Osteoblast (primary cell): ENCODE data around the gene SEMA3A. TPM values are rescaled to one million over a fixed set of nuclear protein-coding genes. Genes with fewer than 3 reads are reported as not detected.
"Not testable (repeated sequence)": the region's sequence is repeated elsewhere in the genome, so short reads cannot be mapped to it uniquely, and the experiment has no call there.

ENCODE experiments used
- DNase-seq: peaks from one replicate; pipeline ENCODE4 v3.0.0; 2011; ENCODE audit warnings: low spot score, mixed read lengths; ENCODE audit not compliant: insufficient read length; ENCODE audit errors: missing footprints
- H2AFZ ChIP-seq: 2 replicates; pipeline ENCODE4 v1.6.0; 2011; ENCODE audit warnings: mild to moderate bottlenecking, low read length
- H3K27ac ChIP-seq: 2 replicates; pipeline ENCODE4 v1.5.1; 2011; ENCODE audit warnings: mild to moderate bottlenecking, low read depth, low read length, moderate library complexity
- H3K27me3 ChIP-seq: 2 replicates; pipeline ENCODE4 v1.6.0; 2012; ENCODE audit warnings: mild to moderate bottlenecking, control low read depth, inconsistent platforms, low read length, moderate library complexity; ENCODE audit not compliant: insufficient read depth
- H3K36me3 ChIP-seq: 2 replicates; pipeline ENCODE4 v1.5.1; 2011; ENCODE audit warnings: mild to moderate bottlenecking, low read length, control low read depth, moderate library complexity; ENCODE audit not compliant: insufficient read depth
- H3K4me1 ChIP-seq: 2 replicates; pipeline ENCODE4 v1.5.1; 2011; ENCODE audit warnings: mild to moderate bottlenecking, low read length, control low read depth, moderate library complexity; ENCODE audit not compliant: insufficient read depth
- H3K4me2 ChIP-seq: 2 replicates; pipeline ENCODE4 v1.6.0; 2011; ENCODE audit warnings: mild to moderate bottlenecking, low read length; ENCODE audit not compliant: insufficient read depth
- H3K4me3 ChIP-seq: fragments of 200-600 bp; sonication (generic); 3 replicates; pipeline ENCODE4 v1.5.1; 2012; ENCODE audit warnings: mild to moderate bottlenecking, low read length, inconsistent platforms; ENCODE audit not compliant: insufficient read depth
- H3K79me2 ChIP-seq: 2 replicates; pipeline ENCODE4 v1.6.0; 2012; ENCODE audit warnings: mild to moderate bottlenecking, low read length, control low read depth, inconsistent platforms; ENCODE audit not compliant: insufficient read depth
- H3K9me3 ChIP-seq: 2 replicates; pipeline ENCODE4 v1.5.1; 2011; ENCODE audit warnings: low read depth, low read length, control low read depth
- H4K20me1 ChIP-seq: 2 replicates; pipeline ENCODE4 v1.6.0; 2012; ENCODE audit warnings: mild to moderate bottlenecking, low read length, control low read depth; ENCODE audit not compliant: insufficient read depth
- total RNA-seq: library from RNA; depleted of rRNA; stranded (reverse); fragments of >200 nt; gene quantifications from 2 replicates; pipeline ENCODE4 v1.2.3, GENCODE V29; 2012
- TF ChIP-seq, protein P1 (sequence below): IDR thresholded peaks from 2 replicates; pipeline ENCODE4 v1.5.1; 2011; ENCODE audit warnings: mild to moderate bottlenecking, low read depth, low read length, moderate library complexity; ENCODE audit errors: extremely low read depth

SEMA3A gene
- total RNA-seq, 1 donor: 2.5 TPM

DNA sequence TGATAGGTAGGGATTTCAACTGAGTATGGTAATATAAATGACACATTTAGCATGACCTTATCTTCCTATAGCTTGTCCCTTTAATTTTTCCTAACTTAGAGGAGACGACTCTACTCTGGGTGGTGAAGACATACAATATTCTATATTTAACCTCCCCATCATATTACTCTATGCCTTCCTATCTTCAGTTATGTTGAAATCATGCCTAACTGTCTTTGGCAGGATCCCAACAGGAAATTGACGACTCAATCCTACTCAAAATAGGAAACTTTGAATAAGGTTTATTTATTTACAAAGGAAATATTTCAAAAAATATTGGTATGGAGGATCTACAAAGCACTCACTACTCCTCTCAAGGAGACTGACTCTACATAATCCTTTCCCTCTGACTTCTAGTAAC lies 24.1 kb upstream of the SEMA3A start:
- H3K27me3 ChIP-seq: no peaks in the 10 kb centered on the region
- no peak overlapping the region for H2AFZ ChIP-seq
- no peaks in the 10 kb centered on the region for H3K9me3 ChIP-seq
- TF ChIP-seq, protein P1, sequence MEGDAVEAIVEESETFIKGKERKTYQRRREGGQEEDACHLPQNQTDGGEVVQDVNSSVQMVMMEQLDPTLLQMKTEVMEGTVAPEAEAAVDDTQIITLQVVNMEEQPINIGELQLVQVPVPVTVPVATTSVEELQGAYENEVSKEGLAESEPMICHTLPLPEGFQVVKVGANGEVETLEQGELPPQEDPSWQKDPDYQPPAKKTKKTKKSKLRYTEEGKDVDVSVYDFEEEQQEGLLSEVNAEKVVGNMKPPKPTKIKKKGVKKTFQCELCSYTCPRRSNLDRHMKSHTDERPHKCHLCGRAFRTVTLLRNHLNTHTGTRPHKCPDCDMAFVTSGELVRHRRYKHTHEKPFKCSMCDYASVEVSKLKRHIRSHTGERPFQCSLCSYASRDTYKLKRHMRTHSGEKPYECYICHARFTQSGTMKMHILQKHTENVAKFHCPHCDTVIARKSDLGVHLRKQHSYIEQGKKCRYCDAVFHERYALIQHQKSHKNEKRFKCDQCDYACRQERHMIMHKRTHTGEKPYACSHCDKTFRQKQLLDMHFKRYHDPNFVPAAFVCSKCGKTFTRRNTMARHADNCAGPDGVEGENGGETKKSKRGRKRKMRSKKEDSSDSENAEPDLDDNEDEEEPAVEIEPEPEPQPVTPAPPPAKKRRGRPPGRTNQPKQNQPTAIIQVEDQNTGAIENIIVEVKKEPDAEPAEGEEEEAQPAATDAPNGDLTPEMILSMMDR: no peak
- no peaks in the 10 kb centered on the region for H3K36me3 ChIP-seq
- no peaks in the 10 kb centered on the region for H3K4me1 ChIP-seq
- H4K20me1 ChIP-seq: no peaks in the 10 kb centered on the region
- no peak for DNase-seq
- H3K27ac ChIP-seq: no peak overlapping the region
- no peak overlapping the region for H3K4me2 ChIP-seq
- H3K4me3 ChIP-seq: no peak overlapping the region
- H3K79me2 ChIP-seq: no peaks in the 10 kb centered on the region

DNA sequence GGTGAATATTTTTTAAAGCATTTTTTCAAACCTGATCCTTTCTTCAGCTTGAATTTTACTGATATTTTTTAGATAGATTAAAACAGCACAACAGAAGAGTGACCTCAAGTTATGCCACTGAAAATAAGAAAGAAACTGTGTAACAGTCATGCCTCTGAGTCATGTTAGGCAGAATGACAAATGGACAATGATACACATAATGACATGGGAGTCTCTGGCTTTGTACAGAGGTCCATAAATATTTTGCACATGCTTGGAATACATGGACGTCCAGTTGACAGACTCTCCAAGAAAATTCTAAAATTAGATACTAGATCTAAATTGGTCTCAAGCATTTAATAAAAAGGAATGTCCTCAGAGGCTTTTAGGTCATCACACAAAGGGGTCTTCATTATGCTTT lies 21.9 kb upstream of the SEMA3A start:
- H3K36me3 ChIP-seq: no peaks in the 10 kb centered on the region
- H3K4me3 ChIP-seq: no peak overlapping the region
- H3K4me2 ChIP-seq: no peak overlapping the region
- H3K27ac ChIP-seq: no peak overlapping the region
- no peak overlapping the region for H2AFZ ChIP-seq
- TF ChIP-seq, protein P1: no peak
- no peaks in the 10 kb centered on the region for H4K20me1 ChIP-seq
- no peaks in the 10 kb centered on the region for H3K4me1 ChIP-seq
- H3K9me3 ChIP-seq: no peaks in the 10 kb centered on the region
- peak; percentile 25 for DNase-seq
- no peaks in the 10 kb centered on the region for H3K79me2 ChIP-seq
- no peaks in the 10 kb centered on the region for H3K27me3 ChIP-seq

DNA sequence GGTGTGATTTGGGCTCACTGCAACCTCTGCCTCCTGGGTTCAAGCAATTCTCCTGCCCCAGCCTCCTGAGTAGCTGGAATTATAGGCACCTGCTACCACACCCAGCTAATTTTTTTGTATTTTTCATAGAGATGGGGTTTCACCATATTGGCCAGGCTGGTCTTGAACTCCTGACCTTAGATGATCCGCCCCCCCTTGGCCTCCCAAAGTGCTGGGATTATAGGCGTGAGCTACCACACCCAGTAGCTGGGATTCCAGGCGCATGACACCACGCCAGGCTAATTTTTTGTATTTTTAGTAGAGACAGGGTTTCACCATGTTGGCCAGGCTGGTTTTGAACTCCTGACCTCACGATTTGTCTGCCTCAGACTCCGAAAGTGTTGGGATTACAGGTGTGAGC lies 20.2 kb upstream of the SEMA3A start:
- not testable (repeated sequence) for H3K36me3 ChIP-seq, H3K27me3 ChIP-seq, H3K27ac ChIP-seq, DNase-seq, H3K4me2 ChIP-seq, H2AFZ ChIP-seq, H3K79me2 ChIP-seq, H3K9me3 ChIP-seq, H4K20me1 ChIP-seq, H3K4me3 ChIP-seq, H3K4me1 ChIP-seq

DNA sequence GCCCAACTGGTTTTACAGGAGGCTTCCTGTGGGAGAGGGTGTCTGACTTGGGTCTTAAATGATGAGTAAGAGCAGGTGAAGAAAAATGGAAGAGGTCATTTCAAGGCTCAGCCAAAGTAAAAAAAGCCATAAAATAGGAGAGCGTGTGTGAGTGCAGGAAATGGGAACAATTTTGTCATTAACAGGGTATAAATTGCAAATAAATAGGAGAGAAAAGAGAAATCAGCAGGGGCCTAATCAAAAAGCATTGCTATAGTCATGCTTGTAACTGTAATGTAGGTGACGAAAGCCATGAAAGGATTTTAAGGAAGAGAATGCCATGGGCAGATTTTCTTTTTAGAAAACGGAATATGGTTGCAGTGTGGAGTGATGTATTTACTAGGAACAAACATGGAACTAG lies 15.7 kb upstream of the SEMA3A start:
- H3K4me1 ChIP-seq: no peaks in the 10 kb centered on the region
- no peak overlapping the region for H2AFZ ChIP-seq
- H4K20me1 ChIP-seq: no peaks in the 10 kb centered on the region
- no peaks in the 10 kb centered on the region for H3K36me3 ChIP-seq
- H3K27ac ChIP-seq: no peak overlapping the region
- H3K9me3 ChIP-seq: no peaks in the 10 kb centered on the region
- H3K4me3 ChIP-seq: no peak overlapping the region
- H3K79me2 ChIP-seq: no peaks in the 10 kb centered on the region
- DNase-seq: no peak
- no peak overlapping the region for H3K4me2 ChIP-seq
- no peaks in the 10 kb centered on the region for H3K27me3 ChIP-seq
- TF ChIP-seq, protein P1: no peak
